Thoracic aorta (tissue), 2 donors: ENCODE results near the gene TFAP2C. TPM values are rescaled to one million over a fixed set of nuclear protein-coding genes. Genes with fewer than 3 reads are reported as not detected.

Experiments used
- ATAC-seq: fragments of 150-250 bp; one replicate; pipeline ENCODE4 v1.8.0; 2017; ENCODE audit warnings: low read depth; ENCODE audit not compliant: insufficient number of reproducible peaks, low FRiP score
- DNase-seq: peaks from one replicate; pipeline ENCODE4 v3.0.0-alpha.2; 2020; ENCODE audit warnings: low spot score
- H3K27ac ChIP-seq, 2 donors: fragments of 200-600 bp; sonication (generic); 1 replicate in 1 of 2; 2 replicates in 1 of 2; pipeline ENCODE4 v1.5.1; 2016; ENCODE audit warnings: mild to moderate bottlenecking in 2 of 2, moderate library complexity in 2 of 2
- H3K27me3 ChIP-seq: fragments of 200-600 bp; sonication (generic); replicated peaks from 2 replicates; pipeline ENCODE4 v1.6.0; 2016; ENCODE audit warnings: mild to moderate bottlenecking; ENCODE audit not compliant: insufficient read depth
- H3K36me3 ChIP-seq: fragments of 200-600 bp; sonication (generic); one replicate; pipeline ENCODE4 v1.5.1; 2016
- H3K4me1 ChIP-seq, 2 donors: fragments of 200-600 bp; sonication (generic); 1 replicate in 1 of 2; 2 replicates in 1 of 2; pipeline versions ENCODE4 v1.5.1 to v1.6.0; 2016; ENCODE audit warnings: low read depth in 2 of 2, mild to moderate bottlenecking in 1 of 2; ENCODE audit not compliant: control insufficient read depth in 1 of 2
- H3K4me3 ChIP-seq: fragments of 200-600 bp; sonication (generic); 2 replicates; pipeline ENCODE4 v1.5.1; 2016; ENCODE audit warnings: mild to moderate bottlenecking
- H3K9me3 ChIP-seq: fragments of 200-600 bp; sonication (generic); 2 replicates; pipeline ENCODE4 v1.5.1; 2016
- total RNA-seq, 2 donors: library from RNA; depleted of rRNA; stranded (reverse); fragments of >200 nt; gene quantifications; one replicate each; pipeline versions ENCODE4 v1.1.0 to v1.2.3, GENCODE V29; 2016
- TF ChIP-seq, protein P1 (sequence below): fragments of 200-600 bp; sonication (generic); IDR thresholded peaks from one replicate; pipeline ENCODE4 v1.5.1; 2019; ENCODE audit warnings: antibody characterized with exemption

TFAP2C gene
- total RNA-seq, 2 donors from 2014 or later: 0.49 to 2.0 TPM

DNA sequence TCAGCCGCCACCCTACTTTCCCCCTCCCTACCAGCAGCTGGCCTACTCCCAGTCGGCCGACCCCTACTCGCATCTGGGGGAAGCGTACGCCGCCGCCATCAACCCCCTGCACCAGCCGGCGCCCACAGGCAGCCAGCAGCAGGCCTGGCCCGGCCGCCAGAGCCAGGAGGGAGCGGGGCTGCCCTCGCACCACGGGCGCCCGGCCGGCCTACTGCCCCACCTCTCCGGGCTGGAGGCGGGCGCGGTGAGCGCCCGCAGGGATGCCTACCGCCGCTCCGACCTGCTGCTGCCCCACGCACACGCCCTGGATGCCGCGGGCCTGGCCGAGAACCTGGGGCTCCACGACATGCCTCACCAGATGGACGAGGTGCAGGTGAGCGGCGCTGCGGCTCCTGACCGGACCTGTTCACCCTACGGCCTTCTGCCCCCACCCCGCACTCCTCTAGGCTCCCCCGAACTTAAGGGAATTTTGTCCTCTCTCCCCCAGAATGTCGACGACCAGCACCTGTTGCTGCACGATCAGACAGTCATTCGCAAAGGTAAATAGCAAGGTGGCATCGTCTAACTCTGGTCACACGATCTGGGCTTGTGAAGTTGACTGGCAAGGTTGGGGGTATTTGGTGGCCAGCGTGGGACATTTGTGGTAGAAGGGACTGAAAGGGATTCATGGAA is 2.3 kb downstream of the TFAP2C start:
- TF ChIP-seq, protein P1, sequence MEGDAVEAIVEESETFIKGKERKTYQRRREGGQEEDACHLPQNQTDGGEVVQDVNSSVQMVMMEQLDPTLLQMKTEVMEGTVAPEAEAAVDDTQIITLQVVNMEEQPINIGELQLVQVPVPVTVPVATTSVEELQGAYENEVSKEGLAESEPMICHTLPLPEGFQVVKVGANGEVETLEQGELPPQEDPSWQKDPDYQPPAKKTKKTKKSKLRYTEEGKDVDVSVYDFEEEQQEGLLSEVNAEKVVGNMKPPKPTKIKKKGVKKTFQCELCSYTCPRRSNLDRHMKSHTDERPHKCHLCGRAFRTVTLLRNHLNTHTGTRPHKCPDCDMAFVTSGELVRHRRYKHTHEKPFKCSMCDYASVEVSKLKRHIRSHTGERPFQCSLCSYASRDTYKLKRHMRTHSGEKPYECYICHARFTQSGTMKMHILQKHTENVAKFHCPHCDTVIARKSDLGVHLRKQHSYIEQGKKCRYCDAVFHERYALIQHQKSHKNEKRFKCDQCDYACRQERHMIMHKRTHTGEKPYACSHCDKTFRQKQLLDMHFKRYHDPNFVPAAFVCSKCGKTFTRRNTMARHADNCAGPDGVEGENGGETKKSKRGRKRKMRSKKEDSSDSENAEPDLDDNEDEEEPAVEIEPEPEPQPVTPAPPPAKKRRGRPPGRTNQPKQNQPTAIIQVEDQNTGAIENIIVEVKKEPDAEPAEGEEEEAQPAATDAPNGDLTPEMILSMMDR: no peak
- no peaks in the 10 kb centered on the region for H3K36me3 ChIP-seq
- no peak overlapping the region for H3K27ac ChIP-seq
- peaks cover 10% of the 10 kb centered on the region for H3K27me3 ChIP-seq
- DNase-seq (no peak), ATAC-seq (no peak)
- H3K4me3 ChIP-seq: no peak overlapping the region
- H3K4me1 ChIP-seq: peaks cover 17 to 44% of the 10 kb centered on the region in 2 donors
- no peaks in the 10 kb centered on the region for H3K9me3 ChIP-seq

DNA sequence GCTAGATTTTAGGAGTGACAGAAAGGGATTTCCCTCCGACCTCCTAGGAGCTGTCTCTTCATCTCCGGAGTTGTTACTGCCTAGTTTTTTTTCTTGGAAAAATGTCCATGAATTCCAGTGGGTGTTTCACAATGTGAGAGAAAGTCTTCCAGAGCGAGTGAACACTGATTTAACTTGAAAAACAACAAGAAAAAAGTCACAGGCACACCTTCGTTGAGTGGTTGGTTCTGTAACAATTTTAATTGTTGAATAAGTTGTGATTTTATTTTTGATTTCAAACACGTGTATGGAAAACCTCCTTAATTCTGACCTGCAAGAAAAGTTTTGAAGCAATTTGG is 2.9 kb downstream of the TFAP2C start:
- H3K36me3 ChIP-seq: no peaks in the 10 kb centered on the region
- no peak overlapping the region for H3K27ac ChIP-seq
- TF ChIP-seq, protein P1: no peak
- DNase-seq (no peak), ATAC-seq (no peak)
- H3K27me3 ChIP-seq: peaks cover 10% of the 10 kb centered on the region
- no peaks in the 10 kb centered on the region for H3K9me3 ChIP-seq
- H3K4me3 ChIP-seq: no peak overlapping the region
- peaks cover 17 to 44% of the 10 kb centered on the region in 2 donors for H3K4me1 ChIP-seq

DNA sequence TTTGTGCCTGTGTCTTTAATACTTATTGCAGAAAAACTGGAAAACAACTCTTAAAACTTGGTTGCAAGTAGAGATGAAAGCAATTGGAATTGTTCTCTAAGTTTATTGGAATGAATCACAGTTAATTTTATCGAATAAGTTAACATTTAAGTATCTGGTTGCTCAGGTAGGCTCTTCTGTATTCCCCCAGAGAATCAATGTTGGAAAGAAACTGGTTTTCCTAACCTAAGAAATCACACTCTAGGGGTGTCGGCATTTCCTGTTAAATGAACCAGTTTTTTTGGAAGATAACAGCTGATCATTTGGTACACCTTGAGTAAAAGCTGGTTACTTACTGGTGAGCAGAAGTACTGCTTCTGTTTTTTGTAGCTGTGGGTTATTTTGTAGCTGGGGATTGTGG is 5.2 kb downstream of the TFAP2C start:
- H3K4me3 ChIP-seq: no peak overlapping the region
- ATAC-seq (no peak), DNase-seq (no peak)
- H3K36me3 ChIP-seq: no peaks in the 10 kb centered on the region
- no peak overlapping the region for H3K27ac ChIP-seq
- H3K9me3 ChIP-seq: no peaks in the 10 kb centered on the region
- peaks cover 5 to 24% of the 10 kb centered on the region in 2 donors for H3K4me1 ChIP-seq
- H3K27me3 ChIP-seq: no peaks in the 10 kb centered on the region
- TF ChIP-seq, protein P1: no peak

DNA sequence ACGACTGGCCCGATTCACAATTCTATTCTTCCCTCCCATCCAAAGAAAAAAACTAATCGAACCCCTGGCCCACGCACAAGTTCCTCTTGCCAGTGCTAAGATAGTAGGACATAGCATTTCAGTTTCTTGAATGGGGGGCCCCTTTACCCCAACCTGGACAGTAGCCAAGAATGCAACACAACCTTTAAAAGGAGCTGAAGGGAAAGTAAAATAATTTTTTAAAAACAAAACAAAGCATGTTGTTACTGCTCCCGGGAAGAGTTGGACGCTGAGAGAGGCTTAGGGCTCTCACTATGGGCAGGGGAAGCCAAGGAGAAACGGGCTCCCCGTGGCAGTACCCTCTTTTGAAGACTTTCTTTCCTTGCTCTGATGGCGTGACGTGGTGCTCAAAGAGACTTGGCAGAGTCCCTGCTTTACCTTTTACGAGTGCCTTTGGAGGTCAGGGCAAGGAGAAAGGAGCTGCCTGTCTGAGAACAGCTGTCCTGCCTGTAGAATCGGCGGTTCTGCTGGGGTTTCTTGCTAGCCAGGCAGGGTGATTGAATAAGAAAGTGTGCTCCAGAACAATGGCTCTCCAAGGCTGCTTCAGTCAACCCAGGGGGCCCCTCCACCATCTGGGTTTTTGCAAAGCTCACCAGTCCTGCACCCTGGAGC is 5.8 kb downstream of the TFAP2C start:
- no peak for DNase-seq
- TF ChIP-seq, protein P1: no peak
- H3K36me3 ChIP-seq: no peaks in the 10 kb centered on the region

DNA sequence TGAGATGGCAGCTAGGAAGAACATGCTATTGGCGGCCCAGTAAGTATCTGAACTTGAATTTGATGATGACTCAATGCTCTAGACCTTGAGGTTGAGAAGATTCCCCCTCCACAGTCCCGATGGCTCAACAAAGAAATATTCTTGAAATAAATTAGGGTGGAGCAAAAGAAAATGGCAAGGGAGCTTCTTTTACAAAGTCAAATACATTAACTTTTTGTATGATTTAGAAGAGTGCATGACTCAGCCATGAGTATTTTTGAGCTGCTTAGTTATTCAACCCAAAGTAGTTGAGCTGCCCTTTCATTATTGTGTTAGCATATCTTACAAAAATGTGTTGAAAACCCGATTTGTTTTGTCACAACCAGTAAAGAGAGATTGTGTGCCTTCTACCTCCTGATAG is 7.6 kb downstream of the TFAP2C start:
- TF ChIP-seq, protein P1: no peak
- H3K4me1 ChIP-seq: no peaks in the 10 kb centered on the region
- no peaks in the 10 kb centered on the region for H3K27me3 ChIP-seq
- no peak for ATAC-seq
- no peak overlapping the region for H3K27ac ChIP-seq
- no peak overlapping the region for H3K4me3 ChIP-seq
- H3K36me3 ChIP-seq: no peaks in the 10 kb centered on the region
- no peak for DNase-seq
- H3K9me3 ChIP-seq: no peaks in the 10 kb centered on the region

More for the DNA sequence above, 5.8 kb downstream of the TFAP2C start:
- Histone ChIP-seq H3K27me3 (no peaks in the 10 kb centered on the region), H3K4me1 (peaks cover 2 to 18% of the 10 kb centered on the region in 2 donors), H3K9me3 (no peaks in the 10 kb centered on the region), H3K27ac (no peak overlapping the region), H3K4me3 (no peak overlapping the region)
- no peak for ATAC-seq
